ENCODE results near the gene COL8A1.

Gene COL8A1

GRCh38 chr3:99714146-99714545 lies 75.8 kb downstream of the COL8A1 start:
- TF ChIP-seq NFIC (IDR thresholded peaks at IDR 0.05): no peak
- no peak for TF ChIP-seq RAD21 (IDR thresholded peaks at IDR 0.05; ENCODE audit: low read depth)
- no peak for TF ChIP-seq EP300 (IDR thresholded peaks at IDR 0.05; ENCODE audit: borderline replicate concordance)
- no peak for TF ChIP-seq EGR1 (IDR thresholded peaks at IDR 0.05)
- no peak for TF ChIP-seq TEAD4 (IDR thresholded peaks at IDR 0.05)
- TF ChIP-seq YY1 (IDR thresholded peaks at IDR 0.05; ENCODE audit: low read depth): no peak
- TF ChIP-seq TCF12 (IDR thresholded peaks at IDR 0.05; ENCODE audit: low read depth): no peak
- no peak for TF ChIP-seq MAX (IDR thresholded peaks at IDR 0.05)
- TF ChIP-seq TAF1 (IDR thresholded peaks at IDR 0.05; ENCODE audit: low read depth): no peak
- no peak for TF ChIP-seq USF1 (IDR thresholded peaks at IDR 0.05)
- TF ChIP-seq CEBPB (IDR thresholded peaks at IDR 0.05): no peak
- no peak for TF ChIP-seq FOXM1 (IDR thresholded peaks at IDR 0.05; ENCODE audit: borderline replicate concordance, low read depth)
- TF ChIP-seq CREB1 (IDR thresholded peaks at IDR 0.05; ENCODE audit: low read depth): no peak
- no peak for TF ChIP-seq ZBTB7A (IDR thresholded peaks at IDR 0.05; ENCODE audit: low read depth)
- TF ChIP-seq REST (IDR thresholded peaks at IDR 0.05; ENCODE audit: low read depth): no peak

- TF ChIP-seq REST (IDR thresholded peaks at IDR 0.05; ENCODE audit: low read depth) (no peak), TEAD4 (IDR thresholded peaks at IDR 0.05) (no peak), CEBPB (IDR thresholded peaks at IDR 0.05) (no peak), NFIC (IDR thresholded peaks at IDR 0.05) (no peak), YY1 (IDR thresholded peaks at IDR 0.05; ENCODE audit: low read depth) (no peak), FOXM1 (IDR thresholded peaks at IDR 0.05; ENCODE audit: borderline replicate concordance, low read depth) (no peak)
Observed at GRCh38 chr3:99714575-99714974, 76.2 kb downstream of the COL8A1 start.

GRCh38 chr3:99716463-99716995 lies 78.1 kb downstream of the COL8A1 start:
- TF ChIP-seq ZBTB7A (IDR thresholded peaks at IDR 0.05; ENCODE audit: low read depth) (no peak), TAF1 (IDR thresholded peaks at IDR 0.05; ENCODE audit: low read depth) (no peak), CREB1 (IDR thresholded peaks at IDR 0.05; ENCODE audit: low read depth) (no peak), REST (IDR thresholded peaks at IDR 0.05; ENCODE audit: low read depth) (no peak), EGR1 (IDR thresholded peaks at IDR 0.05) (no peak), TCF12 (IDR thresholded peaks at IDR 0.05; ENCODE audit: low read depth) (no peak)

- no peak for TF ChIP-seq TCF12 (IDR thresholded peaks at IDR 0.05; ENCODE audit: low read depth)
- no peak for TF ChIP-seq EGR1 (IDR thresholded peaks at IDR 0.05)
- TF ChIP-seq NFIC (IDR thresholded peaks at IDR 0.05): peak; percentile 36; the same call in 1 of the 2 replicates
- no peak for TF ChIP-seq REST (IDR thresholded peaks at IDR 0.05; ENCODE audit: low read depth)
- no peak for TF ChIP-seq TEAD4 (IDR thresholded peaks at IDR 0.05)
Observed at GRCh38 chr3:99720985-99721632, 82.7 kb downstream of the COL8A1 start.
